IMR-90 (cell line): ENCODE measurements around the gene UPP2.

Source experiments
- BHLHE40 ChIP-seq: fragments of 150-350 bp; IDR thresholded peaks from 2 replicates; pipeline ENCODE4 v1.6.1; 2016; ENCODE audit warnings: mild to moderate bottlenecking, low read depth, low read length
- CEBPB ChIP-seq: IDR thresholded peaks from 2 replicates; pipeline ENCODE4 v1.6.1; 2012; ENCODE audit warnings: low read depth, low read length, improper control_type of control experiment
- CTCF ChIP-seq: conservative IDR thresholded peaks from 2 replicates; pipeline ENCODE4 v1.5.1; 2012; ENCODE audit warnings: mild to moderate bottlenecking, low read depth, low read length, improper control_type of control experiment
- MXI1 ChIP-seq: IDR thresholded peaks from 2 replicates; pipeline ENCODE4 v1.6.1; 2012; ENCODE audit warnings: low read depth, mild to moderate bottlenecking, low read length, moderate library complexity, borderline replicate concordance
- POLR2A ChIP-seq: IDR thresholded peaks from 2 replicates; pipeline ENCODE4 v1.6.1; 2012; ENCODE audit warnings: mild to moderate bottlenecking, low read depth, low read length
- RAD21 ChIP-seq: IDR thresholded peaks from 2 replicates; pipeline ENCODE4 v1.6.1; 2012; ENCODE audit warnings: low read length, improper control_type of control experiment
- RFX5 ChIP-seq: IDR thresholded peaks from 2 replicates; pipeline ENCODE4 v1.8.0; 2012; ENCODE audit warnings: low read depth, mild to moderate bottlenecking, low read length, moderate library complexity

GRCh38 chr2:158184556-158185343 is 83.1 kb downstream of the UPP2 start:
- no peak for TF ChIP-seq CTCF
- no peak for TF ChIP-seq RAD21
- no peak for TF ChIP-seq RFX5
- no peak for TF ChIP-seq MXI1
- TF ChIP-seq POLR2A = no peak
- TF ChIP-seq BHLHE40 = no peak
- no peak for TF ChIP-seq CEBPB
